GM19455 (cell line): ENCODE results near the gene ZNF554.
A peak's percentile ranks its signal among the peaks of the same experiment; 100 is the strongest.

ENCODE experiments used
- ATAC-seq: cut with Tn5 transposase; IDR thresholded peaks from one replicate; pipeline ENCODE4 v1.9.1; 2021; ENCODE audit not compliant: unreplicated experiment

The ZNF554 gene

GRCh38 chr19:2823646-2824045, 4.0 kb downstream of the ZNF554 start:
- ATAC-seq: no peak

DNA sequence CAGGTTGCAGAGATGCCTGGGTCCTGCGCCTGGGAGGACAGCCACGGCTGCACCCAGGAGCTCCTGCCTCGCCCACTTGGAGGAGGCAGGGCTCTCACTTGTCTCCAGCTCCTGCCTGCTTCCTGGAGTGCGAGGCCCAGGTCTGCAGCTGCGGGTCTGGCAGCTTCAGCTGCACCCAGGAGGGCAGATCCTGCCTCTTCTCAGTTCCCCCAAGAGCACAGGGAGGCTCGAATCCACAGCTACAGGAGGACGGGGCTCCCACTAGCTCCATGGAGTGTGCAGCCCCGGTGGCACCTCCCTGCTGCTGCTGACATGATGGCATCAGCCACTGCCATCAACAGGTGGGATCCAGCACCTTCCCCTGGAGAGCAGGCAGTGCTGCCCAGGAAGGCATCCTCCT, 4.5 kb downstream of the ZNF554 start:
- ATAC-seq: no peak

DNA sequence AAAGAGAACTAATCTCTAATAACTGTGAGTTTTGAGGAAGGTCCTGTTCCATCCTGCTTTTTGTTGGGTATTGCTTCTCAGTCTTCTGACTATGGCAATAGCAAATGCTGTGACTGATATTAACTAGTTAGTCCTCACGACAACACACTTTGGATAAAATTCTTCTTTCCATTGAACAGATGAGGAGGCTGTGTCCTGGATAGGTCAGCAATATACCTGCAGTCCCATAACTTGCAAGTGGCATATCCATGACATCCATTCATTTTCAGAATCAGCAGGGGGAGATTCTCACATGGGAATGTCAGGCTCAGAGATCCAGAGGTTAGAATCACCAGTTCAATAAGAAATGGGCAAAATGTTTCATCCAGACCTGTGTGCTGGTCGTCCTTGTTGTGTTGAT, 7.4 kb downstream of the ZNF554 start:
- ATAC-seq: no peak

- ATAC-seq: no peak
These were observed 8.3 kb downstream of the ZNF554 start for GRCh38 chr19:2827840-2828489.

DNA sequence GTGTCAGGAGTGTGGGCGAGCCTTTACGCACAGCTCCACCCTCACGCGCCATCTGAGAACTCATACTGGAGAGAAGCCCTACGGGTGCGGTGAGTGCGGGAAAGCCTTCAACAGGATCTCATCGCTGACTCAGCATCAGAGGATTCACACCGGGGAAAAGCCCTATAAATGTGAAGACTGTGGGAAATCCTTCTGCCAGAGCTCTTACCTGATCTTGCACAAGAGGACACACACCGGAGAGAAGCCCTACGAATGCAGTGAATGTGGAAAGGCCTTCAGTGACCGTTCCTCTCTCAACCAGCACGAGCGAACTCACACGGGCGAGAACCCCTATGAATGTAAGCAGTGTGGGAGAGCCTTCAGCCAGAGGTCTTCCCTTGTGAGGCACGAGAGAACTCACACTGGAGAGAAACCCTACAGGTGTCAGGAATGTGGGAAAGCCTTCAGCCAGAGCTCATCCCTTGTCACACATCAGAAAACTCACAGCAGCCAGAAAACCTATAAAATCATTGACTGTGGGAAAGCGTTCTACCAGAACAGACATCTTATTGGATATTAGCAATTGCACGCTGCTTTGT, 14.7 kb downstream of the ZNF554 start:
- ATAC-seq: no peak

DNA sequence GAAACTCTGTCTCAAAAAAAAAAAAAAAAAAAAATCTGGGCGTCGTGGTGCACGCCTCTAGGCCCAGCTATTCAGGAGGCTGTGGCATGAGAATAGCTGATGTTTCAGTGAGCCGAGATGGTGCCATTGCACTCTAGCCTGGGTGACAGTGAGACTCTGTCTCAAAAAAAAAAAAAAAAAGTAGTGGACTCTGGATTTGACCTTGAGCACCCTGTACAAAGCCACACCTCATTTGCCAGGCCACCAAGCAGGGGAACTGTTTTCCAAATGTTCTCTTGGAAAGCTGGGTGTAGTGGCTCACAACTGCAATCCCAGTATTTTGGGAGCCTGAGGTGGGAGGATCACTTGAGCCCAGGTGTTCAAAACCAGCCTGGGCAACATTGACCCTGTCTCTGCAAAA, 17.8 kb downstream of the ZNF554 start:
- no peak for ATAC-seq

- ATAC-seq: peak; percentile 86
These were observed 21.4 kb downstream of the ZNF554 start, which contains the start of gene ZNF555 for GRCh38 chr19:2840794-2841791. Gene ZNF555 (plus strand): TSS chr19:2841475. CDS start chr19:2841573, 98 bp downstream.

GRCh38 chr19:2841855-2842574, 22.3 kb downstream of the ZNF554 start:
- ATAC-seq: peak; percentile 13

- no peak for ATAC-seq
These were observed 25.4 kb downstream of the ZNF554 start for GRCh38 chr19:2845107-2845506.

- ATAC-seq: no peak
These were observed 26.7 kb downstream of the ZNF554 start for GRCh38 chr19:2846180-2846894.

- ATAC-seq: no peak
These were observed 27.8 kb downstream of the ZNF554 start for GRCh38 chr19:2847507-2847906.

- ATAC-seq: no peak
These were observed 28.9 kb downstream of the ZNF554 start for GRCh38 chr19:2848616-2849015.

GRCh38 chr19:2850256-2850925, 30.7 kb downstream of the ZNF554 start:
- no peak for ATAC-seq

GRCh38 chr19:2852598-2852997, 32.9 kb downstream of the ZNF554 start:
- ATAC-seq: no peak

DNA sequence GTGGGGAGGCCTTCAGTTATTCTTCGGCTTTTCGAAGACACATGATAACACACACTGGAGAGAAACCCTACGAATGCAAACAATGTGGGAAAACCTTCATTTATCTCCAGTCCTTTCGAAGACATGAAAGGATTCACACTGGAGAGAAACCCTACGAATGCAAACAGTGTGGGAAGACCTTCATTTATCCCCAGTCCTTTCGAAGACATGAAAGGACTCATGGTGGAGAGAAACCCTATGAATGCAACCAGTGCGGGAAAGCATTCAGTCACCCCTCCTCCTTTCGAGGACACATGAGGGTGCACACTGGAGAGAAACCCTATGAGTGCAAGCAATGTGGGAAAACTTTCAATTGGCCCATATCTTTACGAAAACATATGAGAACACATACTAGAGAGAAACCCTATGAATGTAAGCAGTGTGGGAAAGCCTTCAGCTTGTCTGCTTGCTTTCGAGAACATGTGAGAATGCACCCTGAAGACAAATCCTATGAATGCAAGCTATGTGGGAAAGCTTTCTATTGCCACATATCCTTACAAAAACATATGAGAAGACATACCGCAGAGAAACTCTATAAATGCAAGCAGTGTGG, 33.4 kb downstream of the ZNF554 start:
- no peak for ATAC-seq

DNA sequence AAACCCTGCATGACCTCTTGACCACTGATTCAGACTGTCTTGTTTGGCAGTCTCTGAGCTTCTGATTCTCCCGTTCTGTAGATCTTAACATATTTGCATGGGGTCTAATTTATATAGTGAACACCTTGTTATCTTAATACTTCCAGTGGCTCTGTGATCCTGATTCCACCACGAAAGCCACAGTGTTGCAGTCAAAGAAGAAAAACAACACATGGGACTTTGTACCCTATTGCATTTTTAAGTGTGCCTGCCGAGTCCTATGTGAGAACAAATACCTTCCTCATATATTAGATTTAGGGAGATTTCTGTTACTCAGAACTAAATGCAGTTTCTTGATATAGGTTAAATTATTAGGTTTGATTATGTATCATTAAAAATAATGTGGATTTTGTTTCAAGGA, 35.2 kb downstream of the ZNF554 start:
- ATAC-seq: no peak

DNA sequence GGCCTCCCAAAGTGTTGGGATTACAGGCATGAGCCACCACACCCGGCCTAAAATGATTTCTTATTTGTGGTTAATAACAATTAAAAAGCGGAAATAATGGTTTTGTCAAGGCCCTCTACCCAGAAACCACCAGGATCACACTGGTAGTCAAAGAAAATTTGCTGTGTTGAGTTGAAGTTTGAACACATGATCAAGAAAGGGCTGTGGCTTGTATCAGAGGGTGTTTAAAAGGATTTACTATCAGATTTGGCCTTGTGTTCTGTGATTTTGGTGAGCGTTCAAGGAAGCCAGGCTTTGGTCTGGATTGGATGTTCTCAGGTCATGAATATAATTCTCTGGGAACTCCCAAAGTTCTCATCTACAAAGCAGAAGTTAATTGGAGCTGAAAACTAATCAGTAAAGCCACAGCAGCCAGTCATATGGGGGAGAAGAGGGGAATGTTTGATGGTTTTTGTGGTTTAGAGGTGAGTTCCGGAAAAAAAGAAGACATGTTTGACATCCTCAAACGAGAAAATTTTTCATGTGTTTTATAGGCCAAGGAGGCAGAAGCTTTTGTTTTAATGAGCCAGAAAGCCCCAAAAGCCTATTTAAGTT, 36.9 kb downstream of the ZNF554 start:
- ATAC-seq: no peak

GRCh38 chr19:2858864-2859263, 39.2 kb downstream of the ZNF554 start:
- no peak for ATAC-seq

- no peak for ATAC-seq
These were observed 44.1 kb downstream of the ZNF554 start for GRCh38 chr19:2863816-2864215.
